ENCODE data around the gene TTC33. TPM values are rescaled to one million over a fixed set of nuclear protein-coding genes. Genes with fewer than 3 reads are reported as not detected.

The TTC33 gene
- total RNA-seq, 4 donors from 2014 or later: 20.2 to 49.0 (median 32.6) TPM

DNA sequence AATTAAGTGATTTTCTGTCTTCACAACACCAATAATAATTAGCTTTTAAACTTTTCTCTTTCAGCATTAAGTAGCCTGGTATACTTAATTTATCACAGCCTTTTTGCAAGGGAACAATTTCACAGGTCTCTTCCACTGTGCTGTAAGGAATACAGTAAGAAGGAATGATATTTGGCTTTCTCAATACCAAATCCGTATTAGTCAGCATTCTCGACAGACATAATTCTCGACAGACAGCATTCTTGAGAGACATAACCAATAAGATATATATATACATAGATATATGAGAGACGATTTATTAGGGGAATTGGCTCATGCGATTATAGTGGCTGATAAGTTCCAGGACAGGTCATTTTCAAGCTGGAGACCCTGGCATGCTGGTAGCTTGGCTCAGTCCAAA lies 24.4 kb upstream of the TTC33 start:
- in situ Hi-C loops (cut with MboI; ENCODE audit: low sequenced_read_pairs in 4 of 4): no loop called here
- ATAC-seq: no peak
- Histone ChIP-seq H3K4me3 (no peak overlapping the region), H3K36me3 (peaks cover 0 to 19% of the 10 kb centered on the region in 2 donors), H3K9me3 (no peaks in the 10 kb centered on the region), H3K27ac (no peak overlapping the region), H3K4me1 (peaks cover 26 to 27% of the 10 kb centered on the region in 2 donors), H3K27me3 (no peaks in the 10 kb centered on the region)
- intact Hi-C loops (cut with DNase I; ENCODE audit: low total_unique reads): no loop called here
- DNase-seq: no peak
- TF ChIP-seq, protein P1, sequence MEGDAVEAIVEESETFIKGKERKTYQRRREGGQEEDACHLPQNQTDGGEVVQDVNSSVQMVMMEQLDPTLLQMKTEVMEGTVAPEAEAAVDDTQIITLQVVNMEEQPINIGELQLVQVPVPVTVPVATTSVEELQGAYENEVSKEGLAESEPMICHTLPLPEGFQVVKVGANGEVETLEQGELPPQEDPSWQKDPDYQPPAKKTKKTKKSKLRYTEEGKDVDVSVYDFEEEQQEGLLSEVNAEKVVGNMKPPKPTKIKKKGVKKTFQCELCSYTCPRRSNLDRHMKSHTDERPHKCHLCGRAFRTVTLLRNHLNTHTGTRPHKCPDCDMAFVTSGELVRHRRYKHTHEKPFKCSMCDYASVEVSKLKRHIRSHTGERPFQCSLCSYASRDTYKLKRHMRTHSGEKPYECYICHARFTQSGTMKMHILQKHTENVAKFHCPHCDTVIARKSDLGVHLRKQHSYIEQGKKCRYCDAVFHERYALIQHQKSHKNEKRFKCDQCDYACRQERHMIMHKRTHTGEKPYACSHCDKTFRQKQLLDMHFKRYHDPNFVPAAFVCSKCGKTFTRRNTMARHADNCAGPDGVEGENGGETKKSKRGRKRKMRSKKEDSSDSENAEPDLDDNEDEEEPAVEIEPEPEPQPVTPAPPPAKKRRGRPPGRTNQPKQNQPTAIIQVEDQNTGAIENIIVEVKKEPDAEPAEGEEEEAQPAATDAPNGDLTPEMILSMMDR (IDR thresholded peaks at IDR 0.05 in 4 of 5, conservative IDR thresholded peaks at IDR 0.05 in 1 of 5): no peak
- no peak for TF ChIP-seq POLR2A (IDR thresholded peaks at IDR 0.05)

DNA sequence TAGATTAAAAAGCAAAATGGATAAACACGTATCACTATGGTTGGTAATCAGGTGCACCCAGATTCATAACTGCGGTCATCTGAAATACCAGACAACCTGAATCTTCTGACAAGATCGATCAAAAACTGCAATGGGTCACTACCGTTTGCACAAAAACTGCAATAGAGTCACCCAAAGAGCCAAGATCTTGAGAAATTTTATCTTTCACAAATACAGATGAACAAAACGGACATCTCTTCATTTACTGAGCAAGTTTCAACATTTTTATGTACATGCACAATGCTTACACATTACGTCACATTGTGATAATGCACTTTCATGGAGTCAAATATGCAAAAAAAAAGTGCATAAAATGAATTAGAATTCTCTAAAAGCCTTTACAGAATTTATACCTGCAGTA lies 23.8 kb upstream of the TTC33 start:
- TF ChIP-seq POLR2A (IDR thresholded peaks at IDR 0.05): no peak
- TF ChIP-seq, protein P1 (IDR thresholded peaks at IDR 0.05 in 4 of 5, conservative IDR thresholded peaks at IDR 0.05 in 1 of 5): no peak
- in situ Hi-C loops (cut with MboI; ENCODE audit: low sequenced_read_pairs in 4 of 4) (no loop called here), intact Hi-C loops (cut with DNase I; ENCODE audit: low total_unique reads) (no loop called here)
- ATAC-seq: no peak
- Histone ChIP-seq H3K4me1 (peaks cover 23 to 26% of the 10 kb centered on the region in 2 donors), H3K4me3 (no peak overlapping the region), H3K27ac (no peak overlapping the region), H3K27me3 (no peaks in the 10 kb centered on the region), H3K36me3 (peaks cover 2 to 25% of the 10 kb centered on the region in 2 donors), H3K9me3 (no peaks in the 10 kb centered on the region)
- DNase-seq: no peak

DNA sequence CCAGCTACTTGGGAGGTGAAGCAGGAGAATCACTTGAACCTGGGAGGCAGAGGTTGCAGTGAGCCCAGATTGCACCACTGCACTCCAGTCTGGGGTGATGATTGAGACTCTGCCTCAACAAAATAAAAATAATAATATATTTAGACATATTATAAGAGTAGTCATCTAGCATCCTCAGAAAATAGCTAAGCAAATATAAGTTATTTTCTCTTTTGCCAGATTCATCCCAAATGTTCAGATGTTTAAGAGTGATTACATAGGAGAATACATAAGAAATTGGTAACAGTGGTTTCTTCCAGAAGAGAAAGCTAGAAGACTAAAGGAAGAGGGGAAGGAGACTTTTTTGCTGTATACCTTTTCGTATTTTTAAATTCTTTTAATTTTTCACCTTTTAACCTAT lies 22.4 kb upstream of the TTC33 start:
- ATAC-seq (no peak), DNase-seq (no peak)
- no peaks in the 10 kb centered on the region for H3K27me3 ChIP-seq
- no peaks in the 10 kb centered on the region for H3K9me3 ChIP-seq
- no peak overlapping the region for H3K27ac ChIP-seq
- in situ Hi-C loops (cut with MboI; ENCODE audit: low sequenced_read_pairs in 4 of 4): no loop called here
- peaks cover 16 to 26% of the 10 kb centered on the region in 2 donors for H3K4me1 ChIP-seq
- TF ChIP-seq, protein P1 (IDR thresholded peaks at IDR 0.05 in 4 of 5, conservative IDR thresholded peaks at IDR 0.05 in 1 of 5): no peak
- TF ChIP-seq POLR2A (IDR thresholded peaks at IDR 0.05): no peak
- H3K4me3 ChIP-seq: no peak overlapping the region
- peaks cover 2 to 26% of the 10 kb centered on the region in 2 donors for H3K36me3 ChIP-seq
- intact Hi-C loops (cut with DNase I; ENCODE audit: low total_unique reads): no loop called here

DNA sequence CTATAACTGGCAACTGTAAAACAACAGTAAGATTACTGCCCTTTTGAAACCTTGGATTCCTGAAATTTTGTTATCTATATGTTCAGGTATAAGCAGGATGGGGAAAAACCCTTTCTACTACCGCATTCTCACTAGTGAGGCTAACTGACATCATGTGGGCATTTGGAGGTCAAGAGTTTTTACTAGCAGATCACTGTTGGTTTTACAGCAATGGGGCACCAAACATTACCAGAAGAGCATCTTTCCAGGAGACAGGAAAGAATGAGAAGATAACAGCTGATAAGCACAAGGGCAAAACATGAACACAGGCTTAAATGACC lies 20.9 kb upstream of the TTC33 start:
- Histone ChIP-seq H3K36me3 (peaks cover 2 to 27% of the 10 kb centered on the region in 2 donors), H3K27me3 (no peaks in the 10 kb centered on the region), H3K9me3 (no peaks in the 10 kb centered on the region), H3K4me3 (no peak overlapping the region), H3K4me1 (peaks cover 3 to 13% of the 10 kb centered on the region in 2 donors), H3K27ac (no peak overlapping the region)
- DNase-seq: no peak
- ATAC-seq: no peak
- in situ Hi-C loops (cut with MboI; ENCODE audit: low sequenced_read_pairs in 4 of 4) (no loop called here), intact Hi-C loops (cut with DNase I; ENCODE audit: low total_unique reads) (no loop called here)
- no peak for TF ChIP-seq POLR2A (IDR thresholded peaks at IDR 0.05)
- TF ChIP-seq, protein P1 (IDR thresholded peaks at IDR 0.05 in 4 of 5, conservative IDR thresholded peaks at IDR 0.05 in 1 of 5): no peak
